ENCODE data around the gene FAM3A. TPM values are rescaled to one million over a fixed set of nuclear protein-coding genes. Genes with fewer than 3 reads are reported as not detected.

FAM3A gene
- polyA plus RNA-seq, 1 of the 3 experiments (the other 2 are of a cell fraction), result 42.1 TPM

DNA sequence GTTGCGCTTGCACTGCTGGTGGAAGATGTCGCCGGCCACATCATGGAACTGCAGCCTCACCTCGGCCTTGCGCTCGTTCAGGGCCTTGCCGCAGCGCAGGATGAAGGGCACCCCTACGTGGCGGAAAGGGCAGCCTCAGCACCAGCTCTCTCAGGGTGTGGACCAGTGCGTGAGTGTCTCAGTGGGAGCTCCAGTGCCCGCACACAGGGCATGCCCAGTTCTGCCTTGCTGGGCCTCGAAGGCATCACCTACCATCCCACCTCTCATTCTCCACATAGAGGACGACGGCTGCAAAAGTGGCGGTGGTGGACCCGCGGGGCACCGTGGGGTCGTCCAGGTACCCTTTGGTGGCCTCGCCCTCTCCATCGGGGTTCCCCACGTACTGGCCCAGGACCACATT, 16.7 kb upstream of the FAM3A start (continued):
- TF ChIP-seq EZH2phosphoT487 (IDR thresholded peaks at IDR 0.05; ENCODE audit: borderline replicate concordance, low read depth) (no peak), ELF1 (IDR thresholded peaks at IDR 0.05) (no peak), TEAD4 (IDR thresholded peaks at IDR 0.05; ENCODE audit: borderline replicate concordance, insufficient read depth) (no peak), POLR2AphosphoS5 (IDR thresholded peaks at IDR 0.05; ENCODE audit: low read depth, low read length) (no peak), RAD21 (IDR thresholded peaks at IDR 0.05; ENCODE audit: low read length) (no peak), JUND (IDR thresholded peaks at IDR 0.05) (no peak)
- TF ChIP-seq, protein P1, sequence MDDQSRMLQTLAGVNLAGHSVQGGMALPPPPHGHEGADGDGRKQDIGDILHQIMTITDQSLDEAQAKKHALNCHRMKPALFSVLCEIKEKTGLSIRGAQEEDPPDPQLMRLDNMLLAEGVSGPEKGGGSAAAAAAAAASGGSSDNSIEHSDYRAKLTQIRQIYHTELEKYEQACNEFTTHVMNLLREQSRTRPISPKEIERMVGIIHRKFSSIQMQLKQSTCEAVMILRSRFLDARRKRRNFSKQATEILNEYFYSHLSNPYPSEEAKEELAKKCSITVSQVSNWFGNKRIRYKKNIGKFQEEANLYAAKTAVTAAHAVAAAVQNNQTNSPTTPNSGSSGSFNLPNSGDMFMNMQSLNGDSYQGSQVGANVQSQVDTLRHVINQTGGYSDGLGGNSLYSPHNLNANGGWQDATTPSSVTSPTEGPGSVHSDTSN (IDR thresholded peaks at IDR 0.05), result no peak
- TF ChIP-seq, protein P2, sequence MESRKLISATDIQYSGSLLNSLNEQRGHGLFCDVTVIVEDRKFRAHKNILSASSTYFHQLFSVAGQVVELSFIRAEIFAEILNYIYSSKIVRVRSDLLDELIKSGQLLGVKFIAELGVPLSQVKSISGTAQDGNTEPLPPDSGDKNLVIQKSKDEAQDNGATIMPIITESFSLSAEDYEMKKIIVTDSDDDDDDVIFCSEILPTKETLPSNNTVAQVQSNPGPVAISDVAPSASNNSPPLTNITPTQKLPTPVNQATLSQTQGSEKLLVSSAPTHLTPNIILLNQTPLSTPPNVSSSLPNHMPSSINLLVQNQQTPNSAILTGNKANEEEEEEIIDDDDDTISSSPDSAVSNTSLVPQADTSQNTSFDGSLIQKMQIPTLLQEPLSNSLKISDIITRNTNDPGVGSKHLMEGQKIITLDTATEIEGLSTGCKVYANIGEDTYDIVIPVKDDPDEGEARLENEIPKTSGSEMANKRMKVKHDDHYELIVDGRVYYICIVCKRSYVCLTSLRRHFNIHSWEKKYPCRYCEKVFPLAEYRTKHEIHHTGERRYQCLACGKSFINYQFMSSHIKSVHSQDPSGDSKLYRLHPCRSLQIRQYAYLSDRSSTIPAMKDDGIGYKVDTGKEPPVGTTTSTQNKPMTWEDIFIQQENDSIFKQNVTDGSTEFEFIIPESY (IDR thresholded peaks at IDR 0.05; ENCODE audit: borderline replicate concordance, low read depth), result no peak

DNA sequence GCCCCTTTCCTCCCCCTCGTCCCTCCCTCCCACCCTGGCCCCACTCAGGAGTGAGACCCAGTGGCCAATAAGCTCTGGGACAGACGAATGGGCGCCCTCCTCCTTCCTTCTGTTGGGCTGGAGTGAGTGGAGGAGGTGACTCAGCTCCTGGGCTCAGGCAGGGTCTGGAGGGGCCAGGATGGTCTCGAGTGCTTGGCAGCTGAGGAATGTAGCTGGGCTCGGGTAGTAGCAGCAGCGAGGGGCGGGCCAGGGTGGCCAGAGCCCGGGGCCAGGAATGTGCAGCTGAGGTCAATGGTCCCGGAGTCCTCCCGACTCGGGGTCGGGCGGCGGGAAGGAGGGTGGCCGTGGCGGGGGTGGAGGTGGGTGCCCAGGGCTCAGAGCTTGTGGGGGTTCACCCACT, 15.6 kb upstream of the FAM3A start:
- Histone ChIP-seq H3K27ac (ENCODE audit: low read depth in 2 of 2, low read length in 1 of 2) (peak overlapping the region in 1 of 2 experiments; percentile 35; a peak in 1 of 4 replicates), H3K4me3 (ENCODE audit: low read depth in 2 of 2, low read length in 1 of 2) (no peak overlapping the region), H2AFZ (ENCODE audit: low read depth) (no peak overlapping the region), H3K9me2 (no peaks in the 10 kb centered on the region), H3F3A (replicated peaks; ENCODE audit: insufficient read depth) (peaks cover 4% of the 10 kb centered on the region), H3K79me2 (ENCODE audit: insufficient read depth) (no peaks in the 10 kb centered on the region), H3K9ac (no peak overlapping the region), H3K9me3 (no peaks in the 10 kb centered on the region), H3K4me2 (no peak overlapping the region), H3K4me1 (ENCODE audit: control insufficient read depth in 1 of 2, insufficient read depth in 2 of 2, low read depth in 1 of 2, low read length in 1 of 2) (peaks cover 4 to 7% of the 10 kb centered on the region in 2 experiments; a peak in 2 of 4 replicates), H4K20me1 (ENCODE audit: insufficient read depth) (no peaks in the 10 kb centered on the region), H3K36me3 (replicated peaks in 1 of 2; ENCODE audit: control insufficient read depth in 1 of 2, insufficient read depth in 2 of 2, low read length in 1 of 2) (peaks cover 0 to 20% of the 10 kb centered on the region in 2 experiments), H3K27me3 (ENCODE audit: insufficient read depth) (no peaks in the 10 kb centered on the region; the same call in 1 of the 2 replicates)
- WGBS (ENCODE audit: low lambda C conversion rate), result 22% methylated on average over 13 of the region's 16 CpGs
- TF ChIP-seq, protein P3, sequence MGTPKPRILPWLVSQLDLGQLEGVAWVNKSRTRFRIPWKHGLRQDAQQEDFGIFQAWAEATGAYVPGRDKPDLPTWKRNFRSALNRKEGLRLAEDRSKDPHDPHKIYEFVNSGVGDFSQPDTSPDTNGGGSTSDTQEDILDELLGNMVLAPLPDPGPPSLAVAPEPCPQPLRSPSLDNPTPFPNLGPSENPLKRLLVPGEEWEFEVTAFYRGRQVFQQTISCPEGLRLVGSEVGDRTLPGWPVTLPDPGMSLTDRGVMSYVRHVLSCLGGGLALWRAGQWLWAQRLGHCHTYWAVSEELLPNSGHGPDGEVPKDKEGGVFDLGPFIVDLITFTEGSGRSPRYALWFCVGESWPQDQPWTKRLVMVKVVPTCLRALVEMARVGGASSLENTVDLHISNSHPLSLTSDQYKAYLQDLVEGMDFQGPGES (IDR thresholded peaks at IDR 0.05; ENCODE audit: low read depth, low read length), result no peak
- no peak for TF ChIP-seq NFIC (IDR thresholded peaks at IDR 0.05; ENCODE audit: borderline replicate concordance)
- peak; percentile 31; the same call in 1 of the 2 replicates for TF ChIP-seq TCF12 (IDR thresholded peaks at IDR 0.05)
- TF ChIP-seq FOSL2 (IDR thresholded peaks at IDR 0.05; ENCODE audit: borderline replicate concordance, low read depth), result peak; percentile 52; the same call in 1 of the 2 replicates
- ChIA-PET CTCF (interaction anchor here (0.6 to 1.7 kb wide), 4 partner anchors 65 to 1590 kb away, joined by 3 to 4 read pairs (median 3); no protein-coding TSS in a partner anchor), POLR2A (interaction anchor here (0.6 to 2.2 kb wide), 2 partner anchors 133 to 1022 kb away, joined by 3 to 9 read pairs; partner anchors contain the start of gene RPL10)
- no peak for DNase-seq

All from SK-N-SH (cell line).